NCI-H69 (cell line): ENCODE results near the gene CDC37L1.
"Not testable (repeated sequence)": the region's sequence is repeated elsewhere in the genome, so short reads cannot be mapped to it uniquely, and the experiment has no call there.

Experiments
- DNase-seq: peaks from one replicate; lab custom pipeline; 2025; lab: John Stamatoyannopoulos, UW

The CDC37L1 gene

DNA sequence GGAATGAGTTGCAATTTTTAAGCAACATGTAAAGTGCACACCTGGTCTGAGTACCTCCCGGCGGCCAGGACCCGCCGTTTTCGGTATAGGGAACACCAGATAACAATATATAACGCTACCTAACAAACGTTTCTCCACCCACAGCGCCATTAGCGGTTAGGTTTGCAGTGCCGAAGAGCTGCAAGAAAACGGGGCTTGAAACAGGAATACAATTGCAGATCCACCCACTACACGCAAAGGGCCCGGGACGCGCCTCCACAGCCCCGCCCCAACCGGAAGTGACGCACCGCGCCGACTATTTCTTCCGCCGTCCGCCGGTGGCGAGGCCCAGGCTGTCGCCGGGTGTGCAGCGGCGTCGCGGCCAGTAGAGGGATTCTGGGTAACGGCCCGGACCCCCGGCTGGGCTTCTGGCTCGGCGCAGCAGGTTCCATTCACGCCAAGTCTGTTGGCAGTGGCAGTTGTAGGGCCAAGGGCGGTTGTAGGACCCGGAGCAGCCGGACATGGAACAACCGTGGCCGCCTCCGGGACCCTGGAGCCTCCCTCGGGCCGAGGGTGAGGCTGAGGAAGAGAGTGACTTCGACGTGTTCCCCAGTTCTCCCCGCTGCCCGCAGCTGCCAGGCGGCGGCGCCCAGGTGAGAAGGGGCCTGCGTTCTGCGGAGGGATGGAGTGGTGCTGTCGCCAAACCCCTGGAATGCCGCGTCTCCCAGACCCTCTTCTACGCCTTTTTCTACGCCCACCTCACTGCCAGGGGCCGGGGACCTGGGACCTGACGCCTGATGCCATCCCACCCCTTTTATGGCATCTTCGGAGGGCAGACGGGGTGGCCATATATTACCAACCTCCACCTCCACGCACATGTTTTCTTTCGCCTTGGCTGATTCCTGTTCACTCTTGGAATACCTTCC lies at the start of gene CDC37L1:
TSS of gene CDC37L1 (plus strand) at position 302 of the 905 bp plus-strand sequence. CDS start at position 501, 199 bp downstream.
- DNase-seq = peak; percentile 98

DNA sequence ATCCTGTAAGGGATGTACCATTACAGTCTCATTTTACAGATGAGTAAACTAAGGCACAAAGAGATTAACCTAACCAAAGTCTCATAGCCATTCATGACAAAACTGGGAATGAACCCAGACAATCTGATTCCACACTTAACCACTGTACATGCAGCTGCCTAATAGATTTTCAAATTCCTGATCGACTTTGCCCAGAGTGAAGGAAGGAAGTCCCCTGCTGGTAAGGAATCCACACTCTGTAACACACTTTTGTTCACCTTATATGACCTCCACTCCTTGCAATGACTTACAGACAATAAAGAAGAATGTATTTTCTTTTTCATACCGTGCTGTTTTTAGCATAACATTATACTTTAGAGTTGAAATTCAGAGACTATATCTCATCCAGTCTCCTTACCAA lies 48.5 kb upstream of the CDC37L1 start:
- no peak for DNase-seq

DNA sequence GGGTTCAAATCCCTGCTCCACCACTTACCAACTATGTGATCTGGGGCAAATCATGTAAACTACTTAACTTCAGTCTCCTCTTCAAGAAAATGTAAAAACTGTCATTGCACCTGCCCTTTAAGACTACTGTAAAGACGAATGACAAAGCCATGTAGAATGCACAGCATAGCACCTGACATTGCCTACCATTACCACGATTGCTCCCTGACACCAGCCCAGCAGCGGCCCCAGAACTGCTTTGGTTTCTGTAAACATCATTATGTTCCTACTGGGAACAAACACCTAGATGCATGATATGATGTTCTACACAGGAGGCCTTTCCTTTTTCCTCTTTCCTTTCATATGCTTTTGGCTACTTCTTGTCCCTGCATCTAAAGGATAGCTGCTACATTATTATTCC lies 40.4 kb upstream of the CDC37L1 start:
- DNase-seq = peak; percentile 62

DNA sequence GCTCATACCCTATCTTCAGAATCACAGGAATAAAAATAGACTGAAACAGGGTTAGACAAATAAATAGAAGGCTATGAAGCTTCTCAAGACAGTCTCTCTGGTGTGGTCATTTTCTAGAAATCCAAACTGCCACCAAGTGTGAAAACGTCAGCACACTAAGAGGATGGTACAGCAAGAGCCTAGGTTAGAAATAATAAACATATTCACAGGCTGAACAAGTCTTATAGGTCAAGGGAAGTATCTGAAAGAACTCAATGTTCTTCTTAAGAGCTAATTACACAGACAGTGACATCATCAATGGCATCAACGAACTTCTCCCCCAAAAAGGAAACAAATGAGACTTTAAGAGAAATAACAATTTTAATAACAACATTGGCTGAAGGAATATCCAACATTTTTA lies 39.9 kb upstream of the CDC37L1 start:
- no peak for DNase-seq

DNA sequence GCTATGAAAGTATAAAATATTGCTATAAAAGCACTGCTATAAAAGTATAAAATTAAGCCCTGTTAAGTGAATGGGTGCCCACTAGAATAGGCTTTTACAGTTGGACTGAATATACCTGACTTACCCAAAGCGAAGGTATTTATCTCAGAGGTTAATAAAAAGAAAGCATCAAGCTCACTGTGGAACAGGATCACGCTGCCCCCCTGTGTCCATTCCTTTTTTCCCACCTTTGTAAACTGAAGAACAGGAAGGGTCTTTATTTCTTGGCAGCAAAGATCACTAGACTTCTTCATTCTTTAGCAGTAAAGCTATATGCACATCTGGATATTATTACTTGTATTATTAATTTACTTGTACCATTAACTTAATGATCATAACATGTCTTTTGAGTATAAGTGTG lies 39.3 kb upstream of the CDC37L1 start:
- DNase-seq = peak; percentile 71

DNA sequence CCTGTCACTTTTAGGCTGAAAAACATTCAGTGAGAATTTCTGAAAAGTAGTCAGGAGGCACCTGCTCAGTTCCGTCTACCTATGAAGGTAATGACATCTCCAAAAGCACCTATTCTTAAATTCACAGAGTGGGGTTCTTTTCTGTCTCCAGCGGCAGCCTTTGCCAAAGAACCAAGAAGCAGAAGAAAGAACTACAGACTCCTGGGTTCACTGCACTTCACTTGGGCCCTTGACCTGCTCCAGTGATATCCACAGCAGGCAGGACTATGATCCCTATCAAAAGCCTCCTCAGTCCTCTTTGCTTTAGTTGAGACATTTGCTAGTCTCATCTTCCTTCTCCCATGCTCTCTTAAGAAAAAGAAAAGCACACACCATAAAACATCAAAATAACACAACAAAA lies 37.0 kb upstream of the CDC37L1 start:
- DNase-seq = no peak

DNA sequence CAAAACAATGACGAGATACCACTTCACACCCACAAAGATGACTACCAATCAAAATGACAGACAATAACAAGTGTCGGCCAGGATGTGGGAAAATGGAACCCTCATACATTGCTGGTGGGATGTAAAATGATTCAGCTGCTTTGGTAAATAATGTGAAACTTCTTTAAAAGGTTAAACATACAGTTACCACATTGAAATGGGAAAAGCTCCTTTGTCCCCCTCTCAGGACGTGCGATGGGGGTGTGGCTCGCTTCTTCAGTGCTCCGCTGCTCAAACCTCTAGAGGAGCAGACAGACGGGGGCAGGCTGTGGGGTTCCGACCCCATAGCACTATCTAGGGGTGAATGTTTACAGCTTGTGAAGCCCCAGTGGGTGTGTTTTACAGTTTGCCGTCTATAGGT lies 25.3 kb upstream of the CDC37L1 start:
- no peak for DNase-seq

DNA sequence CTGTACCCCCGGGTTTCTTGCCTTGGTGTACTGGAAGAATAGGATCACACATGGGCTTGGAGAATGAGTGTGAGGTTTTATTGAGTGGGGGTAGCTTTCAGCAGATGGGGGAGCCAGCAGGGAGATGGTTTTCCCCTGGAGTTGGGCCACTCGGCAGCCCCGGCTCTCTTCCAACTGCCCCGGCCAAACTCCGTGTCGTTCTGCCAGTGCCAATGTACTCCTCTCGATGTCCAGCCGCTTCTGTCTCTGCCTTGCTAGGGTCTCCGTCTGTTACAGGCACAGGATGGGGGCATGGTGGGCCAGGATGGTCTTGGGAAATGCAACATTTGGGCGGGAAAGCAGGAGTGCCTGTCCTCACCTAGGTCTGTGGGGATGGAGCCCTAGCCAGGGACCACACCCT lies 24.8 kb upstream of the CDC37L1 start:
- no peak for DNase-seq

DNA sequence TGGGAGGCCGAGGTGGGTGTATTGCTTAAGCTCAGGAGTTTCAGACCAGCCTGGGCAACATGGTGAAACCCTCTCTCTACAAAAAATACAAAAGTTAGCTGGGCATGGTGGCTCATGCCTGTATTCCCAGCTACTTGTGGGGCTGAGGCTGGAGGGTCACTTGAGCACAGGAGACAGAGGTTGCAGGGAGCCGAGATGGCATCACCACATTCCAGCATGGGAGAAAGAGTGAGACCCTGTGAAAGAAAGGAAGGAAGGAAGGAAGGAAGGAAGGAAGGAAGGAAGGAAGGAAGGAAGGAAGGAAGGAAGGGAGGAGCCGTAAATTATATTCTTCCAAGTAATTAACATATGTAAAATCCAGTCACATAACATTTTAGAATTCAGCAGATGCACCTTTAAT lies 23.2 kb upstream of the CDC37L1 start:
- DNase-seq = not testable (repeated sequence)

DNA sequence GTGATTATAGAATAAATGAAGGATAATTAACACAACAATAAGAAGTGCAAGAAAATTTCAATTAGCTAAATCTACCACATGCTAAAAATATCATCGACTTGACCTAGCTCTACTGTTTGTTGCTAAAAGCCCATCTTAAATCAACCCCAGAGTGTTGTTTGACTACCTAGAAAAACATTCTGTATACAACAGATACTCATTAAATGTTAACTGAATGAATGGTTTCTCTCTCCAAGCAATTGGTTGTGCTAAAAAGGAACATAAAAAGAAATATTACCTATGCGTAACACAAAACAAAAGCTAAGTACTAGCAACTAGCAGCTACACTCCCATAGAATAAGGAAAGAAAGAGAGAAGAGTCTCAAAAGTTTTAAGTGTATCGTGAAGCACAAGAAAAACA lies 22.7 kb upstream of the CDC37L1 start:
- no peak for DNase-seq

DNA sequence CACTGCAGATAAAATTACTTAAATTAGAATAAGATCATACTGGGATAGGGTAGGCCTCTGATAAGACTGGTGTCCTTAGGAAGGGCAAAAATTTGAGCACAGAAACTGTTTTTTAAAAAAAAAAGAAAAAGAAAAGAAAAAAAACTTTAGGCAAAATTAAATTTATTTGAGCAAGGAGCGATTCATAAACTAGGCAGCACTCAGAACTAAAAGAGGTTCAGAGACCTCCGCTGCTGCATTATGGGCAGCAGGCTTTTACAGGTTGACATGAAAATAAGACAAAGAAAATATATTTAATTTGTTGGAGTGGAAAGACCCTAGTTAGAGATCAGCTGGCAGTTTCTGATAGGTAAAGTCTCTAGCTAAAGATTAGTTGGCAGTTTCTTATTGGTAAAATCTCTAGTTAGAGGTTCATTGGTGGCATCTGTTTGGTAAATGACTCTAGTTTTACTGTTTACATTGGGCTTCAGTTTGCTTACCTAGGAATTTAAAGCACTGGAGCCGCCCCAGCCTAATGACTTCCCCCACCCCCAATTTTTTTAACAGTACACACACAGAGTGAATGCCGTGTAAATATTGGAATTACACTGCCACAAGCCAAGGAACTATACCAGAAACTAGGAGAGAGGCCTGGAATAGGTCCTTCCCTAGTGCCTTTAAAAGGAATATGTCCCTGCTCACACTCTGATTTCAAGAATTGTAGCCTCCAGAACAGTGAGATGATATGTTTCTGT lies 21.8 kb upstream of the CDC37L1 start:
- DNase-seq = peak; percentile 91

DNA sequence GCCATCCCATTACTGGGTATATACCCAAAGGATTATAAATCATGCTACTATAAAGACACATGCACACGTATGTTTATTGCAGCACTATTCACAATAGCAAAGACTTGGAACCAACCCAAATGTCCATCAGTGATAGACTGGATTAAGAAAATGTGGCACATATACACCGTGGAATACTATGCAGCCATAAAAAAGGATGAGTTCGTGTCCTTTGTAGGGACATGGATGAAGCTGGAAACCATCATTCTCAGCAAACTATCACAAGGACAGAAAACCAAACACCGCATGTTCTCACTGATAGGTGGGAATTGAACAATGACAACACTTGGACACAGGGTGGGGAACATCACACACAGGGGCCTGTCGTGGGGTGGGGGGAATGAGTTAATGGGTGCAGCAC lies 18.7 kb upstream of the CDC37L1 start:
- DNase-seq = not testable (repeated sequence)

DNA sequence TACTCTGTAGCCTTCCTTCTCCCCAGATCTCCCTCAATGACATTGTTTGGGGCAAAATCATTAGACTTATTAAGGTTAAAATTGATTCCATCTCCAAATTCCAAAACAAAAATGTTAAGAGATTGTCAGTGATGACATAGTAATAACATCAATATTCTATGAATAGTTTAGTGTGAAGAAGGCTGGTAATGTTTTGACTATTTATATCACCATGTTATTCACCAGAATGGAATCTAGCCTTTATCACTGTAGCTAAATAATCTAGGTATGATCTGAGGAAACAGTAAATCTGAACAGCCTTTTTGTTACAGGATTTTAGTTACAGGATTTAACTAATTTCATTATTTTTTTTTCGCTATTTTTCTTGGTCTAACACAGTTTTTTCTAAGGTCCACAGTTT lies 18.2 kb upstream of the CDC37L1 start:
- DNase-seq = no peak

DNA sequence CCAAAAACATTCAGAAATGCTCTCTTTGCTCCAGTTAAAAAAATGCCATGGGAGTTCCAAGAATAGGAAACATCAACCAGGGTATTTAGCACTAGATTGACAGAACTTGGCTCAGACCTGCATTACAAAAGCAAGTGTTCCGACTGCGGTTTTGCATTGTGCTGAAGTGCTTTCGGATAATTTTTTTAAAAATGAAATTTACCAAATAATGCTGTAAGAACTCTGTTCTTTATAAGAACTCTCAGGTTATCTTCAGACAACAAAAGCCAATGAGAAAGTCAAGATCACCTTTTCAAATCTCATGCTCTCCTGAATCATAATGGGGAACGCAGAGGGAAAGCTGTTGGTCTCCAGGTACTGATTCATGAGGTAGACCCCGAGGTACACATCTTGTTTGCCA lies 17.8 kb upstream of the CDC37L1 start:
- no peak for DNase-seq

DNA sequence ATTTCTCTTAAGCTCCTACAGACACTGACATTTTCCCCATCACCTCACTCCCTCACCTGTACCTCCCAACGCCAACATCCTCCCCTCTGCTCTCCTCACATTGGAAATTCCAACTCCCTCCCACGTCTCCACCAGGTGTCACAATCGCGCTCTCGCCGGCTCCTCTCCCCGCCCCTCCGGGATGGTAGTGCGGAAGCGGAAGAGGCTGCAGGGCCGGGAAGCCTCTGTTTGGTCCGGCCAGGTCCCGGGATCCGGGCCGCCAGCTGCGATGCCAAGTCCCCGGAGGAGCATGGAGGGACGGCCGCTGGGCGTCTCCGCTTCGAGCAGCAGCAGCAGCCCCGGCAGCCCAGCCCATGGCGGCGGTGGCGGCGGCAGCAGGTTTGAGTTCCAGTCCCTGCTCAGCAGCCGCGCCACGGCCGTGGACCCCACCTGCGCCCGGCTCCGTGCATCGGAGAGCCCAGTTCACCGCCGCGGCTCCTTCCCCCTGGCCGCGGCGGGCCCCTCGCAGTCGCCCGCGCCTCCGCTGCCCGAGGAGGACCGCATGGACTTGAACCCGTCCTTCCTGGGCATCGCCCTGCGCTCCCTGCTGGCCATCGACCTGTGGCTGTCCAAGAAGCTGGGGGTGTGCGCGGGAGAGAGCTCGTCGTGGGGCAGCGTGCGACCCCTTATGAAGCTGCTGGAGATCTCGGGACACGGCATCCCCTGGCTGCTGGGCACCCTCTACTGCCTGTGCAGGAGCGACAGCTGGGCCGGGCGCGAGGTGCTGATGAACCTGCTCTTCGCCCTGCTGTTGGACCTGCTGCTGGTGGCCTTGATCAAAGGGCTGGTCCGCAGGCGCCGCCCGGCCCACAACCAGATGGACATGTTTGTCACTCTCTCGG lies 17.0 kb upstream of the CDC37L1 start, which contains the start of gene PLPP6:
TSS of gene PLPP6 (plus strand) at position 187 of the 881 bp plus-strand sequence. CDS start at position 269, 82 bp downstream.
- DNase-seq = peak; percentile 98

DNA sequence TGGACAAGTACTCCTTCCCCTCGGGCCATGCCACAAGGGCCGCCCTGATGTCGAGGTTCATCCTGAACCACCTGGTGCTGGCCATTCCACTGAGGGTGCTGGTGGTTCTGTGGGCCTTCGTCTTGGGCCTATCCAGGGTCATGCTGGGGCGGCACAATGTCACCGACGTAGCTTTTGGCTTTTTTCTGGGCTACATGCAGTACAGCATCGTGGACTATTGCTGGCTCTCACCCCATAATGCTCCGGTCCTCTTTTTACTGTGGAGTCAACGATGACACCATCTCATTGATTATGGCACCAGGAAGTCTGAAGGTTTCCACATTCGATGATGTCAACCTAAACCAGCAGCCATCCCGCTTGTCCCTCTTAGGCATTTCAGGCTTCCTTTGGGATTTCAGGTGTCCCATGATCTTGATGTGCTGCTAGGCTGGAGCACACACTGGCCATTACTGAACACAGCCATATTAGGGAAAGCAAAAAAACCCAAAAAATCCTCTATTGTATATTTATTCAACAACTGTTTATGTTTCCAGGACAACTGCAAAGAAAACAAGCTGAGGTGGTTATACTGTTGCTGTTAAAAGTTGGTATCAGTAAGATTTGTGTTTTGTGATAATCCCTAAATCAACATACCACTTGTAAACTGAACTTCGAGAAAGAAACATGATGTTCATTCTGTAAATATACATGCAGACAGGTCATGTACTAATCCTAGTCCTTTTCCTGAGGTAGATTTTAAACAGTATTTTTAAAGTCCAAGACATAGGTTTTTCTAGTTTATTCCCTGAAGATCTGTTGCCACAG lies 16.2 kb upstream of the CDC37L1 start:
- peak; percentile 66 for DNase-seq

DNA sequence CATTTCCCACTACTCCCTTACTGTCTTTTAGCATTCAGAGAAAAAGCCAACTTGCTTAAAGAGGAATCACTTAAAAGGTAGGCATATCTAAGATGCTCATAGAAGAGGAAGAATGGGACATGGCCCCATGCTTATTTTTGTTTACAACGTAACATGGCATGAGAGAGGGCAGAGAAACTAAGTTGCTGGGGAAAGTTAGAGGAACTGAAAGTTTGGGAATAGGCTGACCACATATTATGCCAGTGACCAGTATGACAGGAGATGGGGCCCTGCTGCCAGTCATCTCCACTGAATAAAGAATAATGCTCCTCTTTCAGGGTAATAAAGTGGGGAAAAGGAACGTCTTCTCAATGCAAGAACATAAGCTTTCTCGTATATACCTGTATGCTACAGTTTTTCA lies 15.4 kb upstream of the CDC37L1 start:
- DNase-seq = no peak

DNA sequence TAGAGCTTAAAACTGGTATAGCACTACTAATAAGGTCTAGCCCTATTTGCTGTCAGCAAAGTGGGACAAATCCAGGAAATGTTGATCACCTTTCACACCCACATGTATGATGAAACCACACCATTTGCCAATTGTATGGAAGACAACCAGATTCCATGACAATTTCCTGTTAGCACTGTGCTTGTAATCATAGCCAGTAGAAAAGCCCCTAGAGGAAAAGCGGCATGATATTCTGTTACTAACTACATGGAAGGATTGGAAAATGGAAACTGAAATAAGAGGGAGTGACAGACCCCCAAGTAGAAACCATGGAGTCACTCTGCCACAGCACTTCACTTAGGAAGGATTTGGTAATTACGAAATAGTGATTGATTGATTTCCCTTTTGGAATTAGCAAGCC lies 14.0 kb upstream of the CDC37L1 start:
- DNase-seq = peak; percentile 77

DNA sequence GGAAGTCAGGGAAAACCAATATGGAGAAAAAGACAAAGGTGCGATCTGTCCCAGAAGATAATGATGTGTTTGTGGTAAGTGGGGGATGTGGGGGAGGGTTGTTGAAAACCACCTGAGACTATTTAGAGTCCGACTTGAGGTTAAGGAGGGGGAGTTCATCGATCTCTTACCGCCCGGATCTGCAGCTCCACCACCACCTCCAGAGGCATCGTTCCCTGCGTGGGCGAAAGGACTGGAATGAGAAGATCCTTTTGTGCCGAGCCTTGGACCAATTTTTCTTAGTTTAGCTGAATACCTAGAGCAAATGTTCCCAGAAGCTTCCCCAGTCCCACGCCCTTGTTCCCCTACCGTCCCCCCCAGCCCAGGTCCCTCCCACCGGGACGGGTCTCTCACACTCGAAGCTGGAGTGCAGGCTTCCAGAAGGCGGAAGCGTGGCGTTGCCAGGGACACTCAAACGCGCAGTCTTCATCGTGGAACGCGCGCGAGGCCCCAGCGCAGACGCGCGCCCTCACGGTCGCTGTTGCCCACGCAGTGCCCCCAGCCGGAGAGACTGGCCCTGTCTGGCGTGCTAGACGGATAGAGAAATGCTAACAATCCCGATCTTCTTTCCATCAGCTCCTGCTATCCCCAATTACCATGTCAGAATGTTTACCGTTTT lies 13.2 kb upstream of the CDC37L1 start, which contains the start of gene SPATA6L:
TSS of gene SPATA6L (minus strand) at position 439 of the 658 bp plus-strand sequence. CDS start at position 209, 230 bp downstream.
- peak; percentile 92 for DNase-seq

DNA sequence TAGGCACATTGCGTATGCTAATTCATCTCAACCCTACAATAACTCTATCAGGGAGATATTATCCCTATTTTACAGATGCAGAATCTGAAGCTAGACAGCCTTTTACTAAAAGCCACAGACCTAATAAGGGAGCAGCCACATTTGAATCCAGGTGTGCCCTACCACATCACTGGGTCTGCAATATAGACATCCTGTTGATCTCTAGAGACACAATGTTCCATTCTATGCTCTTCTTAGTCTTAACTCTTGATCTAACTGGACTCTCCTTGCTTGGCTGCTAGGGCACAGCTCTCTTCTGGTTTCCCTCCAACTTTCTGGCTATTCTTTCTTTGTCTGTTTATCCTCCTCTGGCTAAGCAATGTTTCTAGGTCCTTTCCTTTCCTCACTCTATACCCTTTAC lies 11.7 kb upstream of the CDC37L1 start:
- DNase-seq = no peak

DNA sequence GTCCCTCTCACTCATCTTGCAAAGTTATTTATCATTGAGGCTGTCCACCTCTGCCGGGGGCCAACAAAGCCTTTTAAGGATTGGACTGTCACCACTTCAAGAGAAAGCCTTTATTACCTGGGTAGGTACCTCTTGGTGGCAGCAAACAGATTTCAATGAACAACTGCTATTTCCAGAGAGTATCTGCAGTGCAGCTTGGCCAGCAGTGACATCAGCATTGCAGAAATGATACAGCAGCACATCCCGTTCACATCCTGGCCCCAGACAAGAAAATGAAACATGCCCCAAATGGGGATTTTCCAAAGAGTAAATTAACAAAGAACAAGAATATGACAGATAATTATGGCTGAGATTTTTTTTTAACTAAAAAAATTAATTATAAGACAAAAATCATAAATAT lies 10.8 kb upstream of the CDC37L1 start:
- no peak for DNase-seq
